ENCODE data around the gene FHL1. TPM values are rescaled to one million over a fixed set of nuclear protein-coding genes. Genes with fewer than 3 reads are reported as not detected.

The FHL1 gene
- total RNA-seq, 1 experiment from 2014 or later, result 20.0 TPM

- Histone ChIP-seq H3K9me3 (ENCODE audit: control insufficient read depth in 1 of 2, insufficient read depth in 1 of 2, low read depth in 1 of 2, low read length in 2 of 2) (no peaks in the 10 kb centered on the region), H3K36me3 (ENCODE audit: control insufficient read depth in 1 of 2, insufficient read depth in 2 of 2, low read length in 2 of 2) (no peaks in the 10 kb centered on the region), H3K27me3 (ENCODE audit: insufficient read depth, low read length) (no peaks in the 10 kb centered on the region), H3K9ac (ENCODE audit: low read length) (no peak overlapping the region), H4K20me1 (ENCODE audit: insufficient read depth) (no peaks in the 10 kb centered on the region), H3K4me2 (ENCODE audit: low read length) (no peak overlapping the region), H3K79me2 (ENCODE audit: insufficient read depth, low read length) (no peaks in the 10 kb centered on the region), H3K4me3 (replicated peaks in 1 of 2; ENCODE audit: low read depth in 1 of 2, low read length in 2 of 2) (no peak overlapping the region), H3K9me2 (ENCODE audit: insufficient read depth) (no peaks in the 10 kb centered on the region), H3K27ac (ENCODE audit: low read depth, low read length) (no peak overlapping the region), H2AFZ (ENCODE audit: low read depth, low read length, poor library complexity, severe bottlenecking) (no peak overlapping the region), H3K4me1 (ENCODE audit: control insufficient read depth in 1 of 2, insufficient read depth in 2 of 2, low read length in 2 of 2) (no peaks in the 10 kb centered on the region)
- ATAC-seq (no peak), DNase-seq (ENCODE audit: low read depth, low spot score) (no peak)
- ChIA-PET POLR2A (no interaction called here), RAD21 (ENCODE audit: low non-redundant PET in 1 of 2, low total read pairs in 2 of 2, uncharacterized antibody in 2 of 2, unreplicated experiment in 2 of 2) (no interaction called here), CTCF (interaction anchor here (1.0 kb wide), 1 partner anchor 992 kb away, joined by 3 read pairs; no protein-coding TSS in a partner anchor)
- no TSS peak for BruUV-seq (replicated peaks)
- TF ChIP-seq SIN3A (IDR thresholded peaks at IDR 0.05; ENCODE audit: low read depth) (no peak), EGR1 (IDR thresholded peaks at IDR 0.05; ENCODE audit: low read depth) (no peak), ZFX (IDR thresholded peaks at IDR 0.05) (no peak), POLR2AphosphoS5 (IDR thresholded peaks at IDR 0.05; ENCODE audit: low read depth, low read length) (no peak), MAX (IDR thresholded peaks at IDR 0.05) (no peak), EZH2 (IDR thresholded peaks at IDR 0.05) (no peak), SP1 (IDR thresholded peaks at IDR 0.05; ENCODE audit: low read depth) (no peak), TCF7L2 (IDR thresholded peaks at IDR 0.05; ENCODE audit: borderline replicate concordance, extremely low read depth, insufficient read depth, insufficient read length) (no peak), POLR2A (IDR thresholded peaks at IDR 0.05; ENCODE audit: borderline replicate concordance, extremely low read depth, insufficient read depth, insufficient read length) (no peak), JUND (IDR thresholded peaks at IDR 0.05) (no peak)
- TF ChIP-seq, protein P1, sequence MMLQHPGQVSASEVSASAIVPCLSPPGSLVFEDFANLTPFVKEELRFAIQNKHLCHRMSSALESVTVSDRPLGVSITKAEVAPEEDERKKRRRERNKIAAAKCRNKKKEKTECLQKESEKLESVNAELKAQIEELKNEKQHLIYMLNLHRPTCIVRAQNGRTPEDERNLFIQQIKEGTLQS (IDR thresholded peaks at IDR 0.05), result no peak
- TF ChIP-seq, protein P2, sequence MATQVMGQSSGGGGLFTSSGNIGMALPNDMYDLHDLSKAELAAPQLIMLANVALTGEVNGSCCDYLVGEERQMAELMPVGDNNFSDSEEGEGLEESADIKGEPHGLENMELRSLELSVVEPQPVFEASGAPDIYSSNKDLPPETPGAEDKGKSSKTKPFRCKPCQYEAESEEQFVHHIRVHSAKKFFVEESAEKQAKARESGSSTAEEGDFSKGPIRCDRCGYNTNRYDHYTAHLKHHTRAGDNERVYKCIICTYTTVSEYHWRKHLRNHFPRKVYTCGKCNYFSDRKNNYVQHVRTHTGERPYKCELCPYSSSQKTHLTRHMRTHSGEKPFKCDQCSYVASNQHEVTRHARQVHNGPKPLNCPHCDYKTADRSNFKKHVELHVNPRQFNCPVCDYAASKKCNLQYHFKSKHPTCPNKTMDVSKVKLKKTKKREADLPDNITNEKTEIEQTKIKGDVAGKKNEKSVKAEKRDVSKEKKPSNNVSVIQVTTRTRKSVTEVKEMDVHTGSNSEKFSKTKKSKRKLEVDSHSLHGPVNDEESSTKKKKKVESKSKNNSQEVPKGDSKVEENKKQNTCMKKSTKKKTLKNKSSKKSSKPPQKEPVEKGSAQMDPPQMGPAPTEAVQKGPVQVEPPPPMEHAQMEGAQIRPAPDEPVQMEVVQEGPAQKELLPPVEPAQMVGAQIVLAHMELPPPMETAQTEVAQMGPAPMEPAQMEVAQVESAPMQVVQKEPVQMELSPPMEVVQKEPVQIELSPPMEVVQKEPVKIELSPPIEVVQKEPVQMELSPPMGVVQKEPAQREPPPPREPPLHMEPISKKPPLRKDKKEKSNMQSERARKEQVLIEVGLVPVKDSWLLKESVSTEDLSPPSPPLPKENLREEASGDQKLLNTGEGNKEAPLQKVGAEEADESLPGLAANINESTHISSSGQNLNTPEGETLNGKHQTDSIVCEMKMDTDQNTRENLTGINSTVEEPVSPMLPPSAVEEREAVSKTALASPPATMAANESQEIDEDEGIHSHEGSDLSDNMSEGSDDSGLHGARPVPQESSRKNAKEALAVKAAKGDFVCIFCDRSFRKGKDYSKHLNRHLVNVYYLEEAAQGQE (IDR thresholded peaks at IDR 0.05; ENCODE audit: low read depth), result no peak
- intact Hi-C loops (cut with micrococcal nuclease), result loop anchor here (2.0 kb wide), 1 partner anchor 173 kb away; no protein-coding TSS in a partner anchor
These were observed 54.3 kb downstream of the FHL1 start for GRCh38 chrX:136201601-136202000.
